Mesothelial cell of epicardium (in vitro differentiated cells): ENCODE measurements around the gene KCNA1. TPM values are rescaled to one million over a fixed set of nuclear protein-coding genes. Genes with fewer than 3 reads are reported as not detected.
"Not testable (repeated sequence)": the region's sequence is repeated elsewhere in the genome, so short reads cannot be mapped to it uniquely, and the experiment has no call there.

ENCODE experiments used
- DNase-seq, 2 experiments: peaks; one replicate each; pipeline ENCODE4 v3.0.0; 2021; ENCODE audit warnings: low spot score in 2 of 2; ENCODE audit not compliant: unreplicated experiment in 2 of 2
- H3K27ac Mint-ChIP-seq: 2 replicates; pipeline ENCODE4 v1.8.0; 2021; ENCODE audit warnings: mixed read lengths
- H3K27me3 Mint-ChIP-seq: 2 replicates; pipeline ENCODE4 v1.8.0; 2021; ENCODE audit warnings: low read depth, mixed read lengths
- H3K36me3 Mint-ChIP-seq: 2 replicates; pipeline ENCODE4 v1.8.0; 2021; ENCODE audit warnings: mixed read lengths
- H3K4me1 Mint-ChIP-seq: 2 replicates; pipeline ENCODE4 v1.8.0; 2021; ENCODE audit warnings: mixed read lengths
- H3K4me3 Mint-ChIP-seq: 2 replicates; pipeline ENCODE4 v1.8.0; 2021; ENCODE audit warnings: mild to moderate bottlenecking, moderate library complexity, mixed read lengths
- H3K9me3 Mint-ChIP-seq: 2 replicates; pipeline ENCODE4 v1.8.0; 2021; ENCODE audit warnings: mixed read lengths
- CTCF ChIP-seq: fragments of 200-600 bp; sonication (generic); IDR thresholded peaks from one replicate; pipeline ENCODE4 v1.5.0; 2021; ENCODE audit warnings: antibody characterized with exemption; ENCODE audit not compliant: unreplicated experiment
- total RNA-seq: library from RNA; stranded (reverse); gene quantifications from 3 replicates; pipeline ENCODE4 v1.2.1, GENCODE V29; 2021

The KCNA1 gene
- total RNA-seq, 1 donor from 2014 or later: not detected

- no peak for TF ChIP-seq CTCF
- no peaks in the 10 kb centered on the region for H3K36me3 Mint-ChIP-seq
- H3K27ac Mint-ChIP-seq: no peak overlapping the region
- DNase-seq: no peak
- H3K27me3 Mint-ChIP-seq: peaks cover 93% of the 10 kb centered on the region
- no peaks in the 10 kb centered on the region for H3K9me3 Mint-ChIP-seq
- no peaks in the 10 kb centered on the region for H3K4me1 Mint-ChIP-seq
- no peak overlapping the region for H3K4me3 Mint-ChIP-seq
Measured at GRCh38 chr12:4867384-4867783, 42.3 kb upstream of the KCNA1 start.

- no peaks in the 10 kb centered on the region for H3K9me3 Mint-ChIP-seq
- H3K36me3 Mint-ChIP-seq: no peaks in the 10 kb centered on the region
- no peaks in the 10 kb centered on the region for H3K4me1 Mint-ChIP-seq
- H3K4me3 Mint-ChIP-seq: no peak overlapping the region
- no peak overlapping the region for H3K27ac Mint-ChIP-seq
- DNase-seq: no peak
- H3K27me3 Mint-ChIP-seq: peaks cover 85% of the 10 kb centered on the region
- no peak for TF ChIP-seq CTCF
Measured at GRCh38 chr12:4870423-4870822, 39.3 kb upstream of the KCNA1 start.

- no peaks in the 10 kb centered on the region for H3K36me3 Mint-ChIP-seq
- no peaks in the 10 kb centered on the region for H3K9me3 Mint-ChIP-seq
- no peak for DNase-seq
- H3K27ac Mint-ChIP-seq: no peak overlapping the region
- no peaks in the 10 kb centered on the region for H3K4me1 Mint-ChIP-seq
- no peak for TF ChIP-seq CTCF
- H3K27me3 Mint-ChIP-seq: peaks cover 86% of the 10 kb centered on the region
- no peak overlapping the region for H3K4me3 Mint-ChIP-seq
Measured at GRCh38 chr12:4871514-4871913, 38.2 kb upstream of the KCNA1 start.

GRCh38 chr12:4873947-4874346, 35.8 kb upstream of the KCNA1 start:
- TF ChIP-seq CTCF: no peak
- Mint-ChIP-seq H3K27ac (no peak overlapping the region), H3K9me3 (peaks cover 15% of the 10 kb centered on the region), H3K4me3 (no peak overlapping the region), H3K27me3 (peaks cover 74% of the 10 kb centered on the region), H3K36me3 (no peaks in the 10 kb centered on the region), H3K4me1 (no peaks in the 10 kb centered on the region)
- DNase-seq: no peak

GRCh38 chr12:4874671-4875070, 35.0 kb upstream of the KCNA1 start:
- no peak overlapping the region for H3K27ac Mint-ChIP-seq
- H3K4me3 Mint-ChIP-seq: no peak overlapping the region
- DNase-seq: no peak
- no peaks in the 10 kb centered on the region for H3K4me1 Mint-ChIP-seq
- no peaks in the 10 kb centered on the region for H3K36me3 Mint-ChIP-seq
- peaks cover 15% of the 10 kb centered on the region for H3K9me3 Mint-ChIP-seq
- TF ChIP-seq CTCF: no peak
- H3K27me3 Mint-ChIP-seq: peaks cover 67% of the 10 kb centered on the region

- Mint-ChIP-seq H3K27me3 (peaks cover 46% of the 10 kb centered on the region), H3K9me3 (peaks cover 34% of the 10 kb centered on the region)
- H3K4me1 Mint-ChIP-seq, H3K4me3 Mint-ChIP-seq, H3K36me3 Mint-ChIP-seq, H3K27ac Mint-ChIP-seq, DNase-seq: not testable (repeated sequence)
Measured at GRCh38 chr12:4879481-4879880, 30.2 kb upstream of the KCNA1 start.
